ENCODE data around the gene PTPRU.

PTPRU gene

DNA sequence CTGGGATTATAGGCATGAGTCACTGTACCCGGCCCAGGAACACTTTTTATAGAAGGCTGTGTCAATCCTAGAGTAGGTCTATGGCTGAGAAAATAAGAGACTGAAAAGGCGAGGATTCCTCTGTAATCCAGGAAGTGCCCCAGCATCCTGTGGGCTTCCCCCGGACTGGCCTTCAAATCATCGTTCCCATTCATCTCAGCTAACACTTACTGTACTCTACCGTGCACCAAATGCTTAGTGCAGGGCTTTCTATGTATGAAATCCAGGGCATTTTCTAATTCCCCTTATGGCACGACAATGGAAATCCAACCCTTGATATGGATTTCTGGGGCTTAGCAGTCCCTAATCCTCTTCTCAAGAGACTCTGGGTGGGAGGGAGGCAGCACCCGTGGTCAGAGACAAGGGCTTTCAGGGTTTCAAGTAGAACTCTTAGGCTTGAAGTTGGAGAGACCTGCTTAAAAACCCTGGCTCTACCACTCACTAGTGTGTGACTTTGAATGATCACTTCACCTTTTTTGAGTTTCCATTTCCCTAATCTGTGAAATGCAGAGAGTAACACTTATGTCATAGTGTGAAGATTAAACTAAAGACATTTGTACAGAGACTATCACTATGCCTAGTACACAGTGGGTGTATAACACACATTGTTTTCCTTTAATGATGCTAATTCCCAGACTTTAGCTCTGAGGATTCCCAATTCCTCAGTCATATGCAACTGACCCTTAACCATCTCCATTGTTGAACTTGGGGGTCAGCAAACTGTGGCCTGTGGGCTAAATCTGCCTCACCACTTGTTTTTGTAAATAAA lies 25.8 kb upstream of the PTPRU start:
- H3K27ac ChIP-seq (ENCODE audit: extremely low read depth, low read depth, low read length) = no peak overlapping the region
- peaks cover 20 to 76% of the 10 kb centered on the region in 2 experiments; a peak in 2 of 3 replicates for H3K36me3 ChIP-seq (ENCODE audit: control insufficient read depth in 2 of 2, insufficient read depth in 1 of 2, low read length in 2 of 2)
- H3K9me3 ChIP-seq (ENCODE audit: control insufficient read depth, insufficient read depth, low read depth, low read length) = no peaks in the 10 kb centered on the region
- H3K4me1 ChIP-seq (ENCODE audit: control insufficient read depth, insufficient read depth, low read length) = no peaks in the 10 kb centered on the region
- H3K4me3 ChIP-seq (ENCODE audit: low read depth, low read length) = no peak overlapping the region
- TF ChIP-seq ZNF585B (tag by site-specific recombination; IDR thresholded peaks at IDR 0.05) (no peak), ZNF600 (tag by site-specific recombination; IDR thresholded peaks at IDR 0.05) (no peak), ZNF529 (tag by site-specific recombination; IDR thresholded peaks at IDR 0.05; ENCODE audit: insufficient replicate concordance) (no peak), SCRT1 (tag by site-specific recombination; IDR thresholded peaks at IDR 0.05; ENCODE audit: borderline replicate concordance) (no peak), KLF8 (tag by site-specific recombination; IDR thresholded peaks at IDR 0.05) (no peak), ZNF184 (tag by site-specific recombination; IDR thresholded peaks at IDR 0.05) (no peak), KLF1 (tag by site-specific recombination; IDR thresholded peaks at IDR 0.05) (no peak), ZBTB20 (tag by site-specific recombination; IDR thresholded peaks at IDR 0.05) (no peak), ZNF239 (tag by site-specific recombination; IDR thresholded peaks at IDR 0.05) (no peak)
- TF ChIP-seq, protein P1, sequence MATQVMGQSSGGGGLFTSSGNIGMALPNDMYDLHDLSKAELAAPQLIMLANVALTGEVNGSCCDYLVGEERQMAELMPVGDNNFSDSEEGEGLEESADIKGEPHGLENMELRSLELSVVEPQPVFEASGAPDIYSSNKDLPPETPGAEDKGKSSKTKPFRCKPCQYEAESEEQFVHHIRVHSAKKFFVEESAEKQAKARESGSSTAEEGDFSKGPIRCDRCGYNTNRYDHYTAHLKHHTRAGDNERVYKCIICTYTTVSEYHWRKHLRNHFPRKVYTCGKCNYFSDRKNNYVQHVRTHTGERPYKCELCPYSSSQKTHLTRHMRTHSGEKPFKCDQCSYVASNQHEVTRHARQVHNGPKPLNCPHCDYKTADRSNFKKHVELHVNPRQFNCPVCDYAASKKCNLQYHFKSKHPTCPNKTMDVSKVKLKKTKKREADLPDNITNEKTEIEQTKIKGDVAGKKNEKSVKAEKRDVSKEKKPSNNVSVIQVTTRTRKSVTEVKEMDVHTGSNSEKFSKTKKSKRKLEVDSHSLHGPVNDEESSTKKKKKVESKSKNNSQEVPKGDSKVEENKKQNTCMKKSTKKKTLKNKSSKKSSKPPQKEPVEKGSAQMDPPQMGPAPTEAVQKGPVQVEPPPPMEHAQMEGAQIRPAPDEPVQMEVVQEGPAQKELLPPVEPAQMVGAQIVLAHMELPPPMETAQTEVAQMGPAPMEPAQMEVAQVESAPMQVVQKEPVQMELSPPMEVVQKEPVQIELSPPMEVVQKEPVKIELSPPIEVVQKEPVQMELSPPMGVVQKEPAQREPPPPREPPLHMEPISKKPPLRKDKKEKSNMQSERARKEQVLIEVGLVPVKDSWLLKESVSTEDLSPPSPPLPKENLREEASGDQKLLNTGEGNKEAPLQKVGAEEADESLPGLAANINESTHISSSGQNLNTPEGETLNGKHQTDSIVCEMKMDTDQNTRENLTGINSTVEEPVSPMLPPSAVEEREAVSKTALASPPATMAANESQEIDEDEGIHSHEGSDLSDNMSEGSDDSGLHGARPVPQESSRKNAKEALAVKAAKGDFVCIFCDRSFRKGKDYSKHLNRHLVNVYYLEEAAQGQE (tag by site-specific recombination; IDR thresholded peaks at IDR 0.05) = no peak
- TF ChIP-seq, protein P2, sequence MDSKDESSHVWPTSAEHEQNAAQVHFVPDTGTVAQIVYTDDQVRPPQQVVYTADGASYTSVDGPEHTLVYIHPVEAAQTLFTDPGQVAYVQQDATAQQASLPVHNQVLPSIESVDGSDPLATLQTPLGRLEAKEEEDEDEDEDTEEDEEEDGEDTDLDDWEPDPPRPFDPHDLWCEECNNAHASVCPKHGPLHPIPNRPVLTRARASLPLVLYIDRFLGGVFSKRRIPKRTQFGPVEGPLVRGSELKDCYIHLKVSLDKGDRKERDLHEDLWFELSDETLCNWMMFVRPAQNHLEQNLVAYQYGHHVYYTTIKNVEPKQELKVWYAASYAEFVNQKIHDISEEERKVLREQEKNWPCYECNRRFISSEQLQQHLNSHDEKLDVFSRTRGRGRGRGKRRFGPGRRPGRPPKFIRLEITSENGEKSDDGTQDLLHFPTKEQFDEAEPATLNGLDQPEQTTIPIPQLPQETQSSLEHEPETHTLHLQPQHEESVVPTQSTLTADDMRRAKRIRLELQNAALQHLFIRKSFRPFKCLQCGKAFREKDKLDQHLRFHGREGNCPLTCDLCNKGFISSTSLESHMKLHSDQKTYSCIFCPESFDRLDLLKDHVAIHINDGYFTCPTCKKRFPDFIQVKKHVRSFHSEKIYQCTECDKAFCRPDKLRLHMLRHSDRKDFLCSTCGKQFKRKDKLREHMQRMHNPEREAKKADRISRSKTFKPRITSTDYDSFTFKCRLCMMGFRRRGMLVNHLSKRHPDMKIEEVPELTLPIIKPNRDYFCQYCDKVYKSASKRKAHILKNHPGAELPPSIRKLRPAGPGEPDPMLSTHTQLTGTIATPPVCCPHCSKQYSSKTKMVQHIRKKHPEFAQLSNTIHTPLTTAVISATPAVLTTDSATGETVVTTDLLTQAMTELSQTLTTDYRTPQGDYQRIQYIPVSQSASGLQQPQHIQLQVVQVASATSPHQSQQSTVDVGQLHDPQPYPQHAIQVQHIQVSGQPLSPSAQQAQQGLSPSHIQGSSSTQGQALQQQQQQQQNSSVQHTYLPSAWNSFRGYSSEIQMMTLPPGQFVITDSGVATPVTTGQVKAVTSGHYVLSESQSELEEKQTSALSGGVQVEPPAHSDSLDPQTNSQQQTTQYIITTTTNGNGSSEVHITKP (tag by site-specific recombination; IDR thresholded peaks at IDR 0.05) = no peak
- TF ChIP-seq, protein P3, sequence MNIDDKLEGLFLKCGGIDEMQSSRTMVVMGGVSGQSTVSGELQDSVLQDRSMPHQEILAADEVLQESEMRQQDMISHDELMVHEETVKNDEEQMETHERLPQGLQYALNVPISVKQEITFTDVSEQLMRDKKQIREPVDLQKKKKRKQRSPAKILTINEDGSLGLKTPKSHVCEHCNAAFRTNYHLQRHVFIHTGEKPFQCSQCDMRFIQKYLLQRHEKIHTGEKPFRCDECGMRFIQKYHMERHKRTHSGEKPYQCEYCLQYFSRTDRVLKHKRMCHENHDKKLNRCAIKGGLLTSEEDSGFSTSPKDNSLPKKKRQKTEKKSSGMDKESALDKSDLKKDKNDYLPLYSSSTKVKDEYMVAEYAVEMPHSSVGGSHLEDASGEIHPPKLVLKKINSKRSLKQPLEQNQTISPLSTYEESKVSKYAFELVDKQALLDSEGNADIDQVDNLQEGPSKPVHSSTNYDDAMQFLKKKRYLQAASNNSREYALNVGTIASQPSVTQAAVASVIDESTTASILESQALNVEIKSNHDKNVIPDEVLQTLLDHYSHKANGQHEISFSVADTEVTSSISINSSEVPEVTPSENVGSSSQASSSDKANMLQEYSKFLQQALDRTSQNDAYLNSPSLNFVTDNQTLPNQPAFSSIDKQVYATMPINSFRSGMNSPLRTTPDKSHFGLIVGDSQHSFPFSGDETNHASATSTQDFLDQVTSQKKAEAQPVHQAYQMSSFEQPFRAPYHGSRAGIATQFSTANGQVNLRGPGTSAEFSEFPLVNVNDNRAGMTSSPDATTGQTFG (tag by site-specific recombination; IDR thresholded peaks at IDR 0.05; ENCODE audit: borderline replicate concordance) = no peak
- ChIA-PET CTCF (interaction anchor here (0.6 to 0.7 kb wide), 2 partner anchors 33 to 319 kb away, joined by 3 read pairs; no protein-coding TSS in a partner anchor), POLR2A (no interaction called here)
